SK-N-SH treated with all-trans-retinoic acid at 6 μM for 48 hours (cell line): ENCODE measurements around the gene ADGRV1.

ENCODE experiments used
- ARNTL ChIP-seq: fragments of 450-650 bp; formaldehyde crosslinking; IDR thresholded peaks from 2 replicates; pipeline ENCODE4 v1.5.0; 2020; ENCODE audit warnings: low read depth, mild to moderate bottlenecking, moderate library complexity, borderline replicate concordance
- ESRRG ChIP-seq: fragments of 250-450 bp; sonication (Bioruptor Pico); IDR thresholded peaks from 2 replicates; pipeline ENCODE4 v1.6.1; 2021; ENCODE audit warnings: mild to moderate bottlenecking
- ISL1 ChIP-seq: fragments of 250-450 bp; sonication (Bioruptor Pico); IDR thresholded peaks from 2 replicates; pipeline ENCODE4 v2.1.2; 2022; ENCODE audit warnings: mild to moderate bottlenecking, moderate library complexity
- ZFP30 ChIP-seq: fragments of 450-650 bp; formaldehyde crosslinking; IDR thresholded peaks from 2 replicates; pipeline ENCODE4 v1.5.0; 2022; ENCODE audit warnings: mild to moderate bottlenecking, moderate library complexity
- TF ChIP-seq, protein P1 (sequence below): fragments of 250-450 bp; sonication (Bioruptor Pico); IDR thresholded peaks from 2 replicates; pipeline ENCODE4 v1.8.0; 2020; ENCODE audit warnings: mild to moderate bottlenecking, moderate library complexity, borderline replicate concordance
- TF ChIP-seq, protein P2 (sequence below): fragments of 250-450 bp; sonication (Bioruptor Pico); IDR thresholded peaks from 2 replicates; pipeline ENCODE4 v1.5.0; 2020; ENCODE audit warnings: mild to moderate bottlenecking, moderate library complexity

DNA sequence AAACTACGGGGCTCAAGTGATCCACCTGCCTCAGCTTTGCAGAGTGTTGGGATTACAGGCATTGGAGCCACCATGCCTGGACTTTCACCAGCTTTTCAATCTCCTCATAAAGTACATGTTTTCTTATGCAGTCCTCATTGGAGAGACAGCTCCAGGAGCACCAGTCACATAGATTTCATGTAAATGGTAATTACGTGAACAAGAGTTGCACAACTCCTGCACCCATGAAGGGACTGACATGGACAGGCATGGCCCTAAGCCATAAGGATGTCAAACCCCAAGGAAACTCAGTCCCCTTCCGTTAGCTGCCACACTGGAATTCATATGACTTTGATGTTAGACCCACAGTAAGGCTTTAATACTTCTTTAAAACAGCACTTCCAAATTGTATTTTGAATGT is 7.6 kb upstream of the ADGRV1 start:
- no peak for TF ChIP-seq ESRRG
- TF ChIP-seq, protein P1, sequence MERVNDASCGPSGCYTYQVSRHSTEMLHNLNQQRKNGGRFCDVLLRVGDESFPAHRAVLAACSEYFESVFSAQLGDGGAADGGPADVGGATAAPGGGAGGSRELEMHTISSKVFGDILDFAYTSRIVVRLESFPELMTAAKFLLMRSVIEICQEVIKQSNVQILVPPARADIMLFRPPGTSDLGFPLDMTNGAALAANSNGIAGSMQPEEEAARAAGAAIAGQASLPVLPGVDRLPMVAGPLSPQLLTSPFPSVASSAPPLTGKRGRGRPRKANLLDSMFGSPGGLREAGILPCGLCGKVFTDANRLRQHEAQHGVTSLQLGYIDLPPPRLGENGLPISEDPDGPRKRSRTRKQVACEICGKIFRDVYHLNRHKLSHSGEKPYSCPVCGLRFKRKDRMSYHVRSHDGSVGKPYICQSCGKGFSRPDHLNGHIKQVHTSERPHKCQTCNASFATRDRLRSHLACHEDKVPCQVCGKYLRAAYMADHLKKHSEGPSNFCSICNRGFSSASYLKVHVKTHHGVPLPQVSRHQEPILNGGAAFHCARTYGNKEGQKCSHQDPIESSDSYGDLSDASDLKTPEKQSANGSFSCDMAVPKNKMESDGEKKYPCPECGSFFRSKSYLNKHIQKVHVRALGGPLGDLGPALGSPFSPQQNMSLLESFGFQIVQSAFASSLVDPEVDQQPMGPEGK (CRISPR knock-in tag) = no peak
- TF ChIP-seq ISL1 (CRISPR knock-in tag) = no peak
- TF ChIP-seq ZFP30 (CRISPR knock-in tag) = no peak
- TF ChIP-seq, protein P2, sequence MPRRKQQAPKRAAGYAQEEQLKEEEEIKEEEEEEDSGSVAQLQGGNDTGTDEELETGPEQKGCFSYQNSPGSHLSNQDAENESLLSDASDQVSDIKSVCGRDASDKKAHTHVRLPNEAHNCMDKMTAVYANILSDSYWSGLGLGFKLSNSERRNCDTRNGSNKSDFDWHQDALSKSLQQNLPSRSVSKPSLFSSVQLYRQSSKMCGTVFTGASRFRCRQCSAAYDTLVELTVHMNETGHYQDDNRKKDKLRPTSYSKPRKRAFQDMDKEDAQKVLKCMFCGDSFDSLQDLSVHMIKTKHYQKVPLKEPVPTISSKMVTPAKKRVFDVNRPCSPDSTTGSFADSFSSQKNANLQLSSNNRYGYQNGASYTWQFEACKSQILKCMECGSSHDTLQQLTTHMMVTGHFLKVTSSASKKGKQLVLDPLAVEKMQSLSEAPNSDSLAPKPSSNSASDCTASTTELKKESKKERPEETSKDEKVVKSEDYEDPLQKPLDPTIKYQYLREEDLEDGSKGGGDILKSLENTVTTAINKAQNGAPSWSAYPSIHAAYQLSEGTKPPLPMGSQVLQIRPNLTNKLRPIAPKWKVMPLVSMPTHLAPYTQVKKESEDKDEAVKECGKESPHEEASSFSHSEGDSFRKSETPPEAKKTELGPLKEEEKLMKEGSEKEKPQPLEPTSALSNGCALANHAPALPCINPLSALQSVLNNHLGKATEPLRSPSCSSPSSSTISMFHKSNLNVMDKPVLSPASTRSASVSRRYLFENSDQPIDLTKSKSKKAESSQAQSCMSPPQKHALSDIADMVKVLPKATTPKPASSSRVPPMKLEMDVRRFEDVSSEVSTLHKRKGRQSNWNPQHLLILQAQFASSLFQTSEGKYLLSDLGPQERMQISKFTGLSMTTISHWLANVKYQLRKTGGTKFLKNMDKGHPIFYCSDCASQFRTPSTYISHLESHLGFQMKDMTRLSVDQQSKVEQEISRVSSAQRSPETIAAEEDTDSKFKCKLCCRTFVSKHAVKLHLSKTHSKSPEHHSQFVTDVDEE (CRISPR knock-in tag) = no peak
- no peak for TF ChIP-seq ARNTL (CRISPR knock-in tag)
